ENCODE data around the gene CARD10. TPM values are rescaled to one million over a fixed set of nuclear protein-coding genes. Genes with fewer than 3 reads are reported as not detected.

Gene CARD10
- total and polyA plus RNA-seq, 2 of the 13 experiments (the other 11 are each of a cell fraction or from before 2014, with no cell fraction given), result 35.2 to 55.8 TPM

- TF ChIP-seq TRAFD1 (CRISPR knock-in tag; IDR thresholded peaks at IDR 0.05; ENCODE audit: borderline replicate concordance), result no peak
- no peak for TF ChIP-seq ZNF724P (CRISPR knock-in tag; IDR thresholded peaks at IDR 0.05; ENCODE audit: borderline replicate concordance)
- peak; percentile 58; the same call in 1 of the 2 replicates for TF ChIP-seq ELF3 (CRISPR knock-in tag; IDR thresholded peaks at IDR 0.05)
- peak; percentile 56 to 75; a peak in 1 of 4 replicates for TF ChIP-seq EP300 (IDR thresholded peaks at IDR 0.05; ENCODE audit: low read depth in 2 of 2, low read length in 2 of 2)
- peak; percentile 53; the same call in 1 of the 2 replicates for TF ChIP-seq EP300 (CRISPR knock-in tag; IDR thresholded peaks at IDR 0.05; ENCODE audit: borderline replicate concordance)
- no peak for TF ChIP-seq GTF2F1 (IDR thresholded peaks at IDR 0.05; ENCODE audit: low read length)
- no peak for TF ChIP-seq RFX1 (IDR thresholded peaks at IDR 0.05)
- TF ChIP-seq HOXA3 (CRISPR knock-in tag; IDR thresholded peaks at IDR 0.05), result peak; percentile 66; the same call in 1 of the 2 replicates
- no peak for TF ChIP-seq ATF6 (CRISPR knock-in tag; conservative IDR thresholded peaks at IDR 0.05)
- peak; percentile 72; the same call in 1 of the 2 replicates for TF ChIP-seq ZGPAT (CRISPR knock-in tag; IDR thresholded peaks at IDR 0.05)
- no peak for TF ChIP-seq FOXO4 (CRISPR knock-in tag; conservative IDR thresholded peaks at IDR 0.05)
- peak; percentile 92 for TF ChIP-seq TEAD3 (CRISPR knock-in tag; optimal IDR thresholded peaks at IDR 0.05; ENCODE audit: borderline replicate concordance)
- no peak for TF ChIP-seq KDM5A (IDR thresholded peaks at IDR 0.05; ENCODE audit: borderline replicate concordance, low read length)
- TF ChIP-seq HMGXB3 (CRISPR knock-in tag; IDR thresholded peaks at IDR 0.05; ENCODE audit: borderline replicate concordance), result no peak
- TF ChIP-seq ZC3H13 (CRISPR knock-in tag; IDR thresholded peaks at IDR 0.05), result no peak
- TF ChIP-seq BRF2 (CRISPR knock-in tag; IDR thresholded peaks at IDR 0.05), result no peak
Measured at GRCh38 chr22:37454857-37455686, 64.1 kb downstream of the CARD10 start (continued).

Data from HepG2 (cell line).